H1 (cell line): ENCODE data around the gene KRT23. TPM values are rescaled to one million over a fixed set of nuclear protein-coding genes. Genes with fewer than 3 reads are reported as not detected.

Experiments
- BRCA1 ChIP-seq: IDR thresholded peaks from 2 replicates; pipeline ENCODE4 v1.6.1; 2012; ENCODE audit warnings: low read depth, low read length, improper control_type of control experiment
- CHD7 ChIP-seq: fragments of 300-600 bp; sonication (generic); IDR thresholded peaks from 2 replicates; pipeline ENCODE4 v1.7.1; 2012; ENCODE audit warnings: low read length, moderate library complexity, mild to moderate bottlenecking, inconsistent platforms; ENCODE audit not compliant: insufficient replicate concordance
- SP1 ChIP-seq: IDR thresholded peaks from 2 replicates; pipeline ENCODE4 v1.6.1; 2011; ENCODE audit warnings: low read depth, low read length
- SUZ12 ChIP-seq: fragments of 200-600 bp; sonication (generic); IDR thresholded peaks from 2 replicates; pipeline ENCODE4 v1.6.1; 2012; ENCODE audit warnings: mild to moderate bottlenecking, inconsistent platforms, low read length, moderate library complexity, mixed read lengths
- polyA plus RNA-seq, 7 experiments: library from polyadenylated mRNA; depleted of rRNA in 3 of 7; stranded (reverse) in 5 of 7; unstranded in 2 of 7; fragments of >200 nt in 5 of 7; fragments of 200-250 nt in 2 of 7; gene quantifications; 1 replicate in 5 of 7; 2 replicates in 1 of 7; 4 replicates in 1 of 7; pipeline versions ENCODE4 v1.2.1 to v1.2.3, GENCODE V29; 2011 to 2013; ENCODE audit warnings: missing spikeins in 2 of 7, mixed read lengths in 2 of 7
- total RNA-seq: library from RNA; stranded (reverse); fragmentation: NEBNext Ultra II Directional; extraction: Animal tissue kit (Norgen Biotek cat#: 25700); gene quantifications from 2 replicates; pipeline ENCODE4 v1.2.1, GENCODE V29; 2021

Gene KRT23
- total and polyA plus RNA-seq, 2 of the 8 experiments (the other 6 are each of a cell fraction or from before 2014, with no cell fraction given): not detected

- TF ChIP-seq CHD7 (no peak), SP1 (no peak), BRCA1 (no peak), SUZ12 (no peak)
Measured at GRCh38 chr17:40903129-40903847, 34.2 kb downstream of the KRT23 start (continued).
